ENCODE measurements around the gene UNC93A.
"Not testable (repeated sequence)": the region's sequence is repeated elsewhere in the genome, so short reads cannot be mapped to it uniquely, and the experiment has no call there.

Gene UNC93A

DNA sequence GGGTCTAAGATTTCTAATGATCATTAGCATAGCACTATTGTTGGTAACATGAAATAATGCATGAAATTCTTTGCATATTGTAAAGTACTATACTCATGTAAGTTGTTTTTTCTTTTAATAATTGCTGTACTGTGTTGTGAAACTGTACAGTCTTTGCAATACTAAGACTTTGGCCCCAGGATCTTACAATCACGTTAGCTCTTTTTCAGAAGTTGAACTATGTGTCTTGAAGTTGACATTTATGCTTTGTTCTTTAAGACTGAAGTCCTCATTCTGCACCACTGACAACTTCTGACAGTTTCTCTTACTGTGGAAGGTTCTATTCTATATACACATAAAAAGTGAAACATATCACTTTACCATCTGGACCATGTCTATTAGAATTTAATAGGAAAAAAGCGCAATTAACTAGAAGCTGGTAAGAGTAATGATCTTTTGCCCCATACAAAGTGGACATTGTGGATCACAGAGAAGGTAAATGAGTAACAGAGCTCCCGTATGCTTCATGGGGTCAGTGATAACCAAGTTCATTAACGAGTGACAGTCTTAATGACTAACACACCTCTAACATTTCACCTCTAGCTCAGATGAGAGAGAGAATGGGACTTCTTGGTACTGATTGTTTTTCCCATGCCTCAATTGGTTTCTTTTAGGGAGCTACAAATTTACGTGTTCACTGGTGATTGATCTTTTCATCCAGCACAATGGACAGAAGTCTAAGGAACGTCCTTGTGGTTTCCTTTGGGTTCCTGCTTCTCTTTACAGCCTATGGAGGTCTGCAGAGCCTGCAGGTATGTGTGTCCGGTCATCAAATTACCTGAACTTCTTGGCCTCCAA lies at the start of gene UNC93A:
UNC93A (plus strand) TSS at position 530 of the 837 bp plus-strand sequence; CDS start at position 705, 175 bp downstream.
- DNase-seq (ENCODE audit: low read depth): no peak

DNA sequence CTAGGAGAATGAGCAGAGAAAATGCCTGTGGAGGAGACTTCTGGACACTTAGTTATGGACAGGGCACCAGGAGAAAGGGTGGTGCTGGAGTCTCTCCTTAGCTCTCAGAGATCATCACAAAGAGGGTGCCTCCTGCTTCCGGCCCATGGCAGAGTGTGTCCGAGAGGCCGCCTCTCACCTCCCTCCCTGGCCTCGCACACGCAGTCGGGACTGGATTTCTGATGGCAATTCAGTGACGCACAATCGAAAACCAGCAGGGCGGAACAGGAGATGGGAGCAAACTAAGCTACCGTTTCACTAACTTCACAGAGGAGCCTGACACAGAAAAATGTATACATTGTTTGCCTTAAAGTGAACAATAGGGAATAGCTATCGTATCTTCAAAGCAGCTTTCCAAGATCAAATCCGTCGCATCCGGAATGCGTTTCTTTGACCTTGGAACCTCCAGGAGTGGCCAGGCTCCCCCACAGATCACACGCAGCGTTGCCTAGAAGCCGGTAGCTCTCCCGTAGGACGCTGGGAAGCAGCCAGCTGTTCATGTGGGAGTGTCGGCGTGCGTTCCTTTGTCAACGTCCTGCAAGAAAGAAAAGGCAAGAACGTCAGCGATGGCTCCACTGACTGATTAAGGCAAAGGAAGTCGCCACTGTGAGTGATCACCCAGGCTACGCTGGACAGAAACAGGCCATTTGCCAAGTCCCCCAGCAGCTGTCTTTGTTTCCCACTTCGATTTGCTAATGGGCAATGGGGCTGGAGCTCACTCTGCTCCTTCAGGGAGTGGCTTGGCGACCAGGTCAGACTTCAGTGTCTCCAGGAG lies 49.6 kb upstream of the UNC93A start:
- DNase-seq (ENCODE audit: low read depth): not testable (repeated sequence)

DNA sequence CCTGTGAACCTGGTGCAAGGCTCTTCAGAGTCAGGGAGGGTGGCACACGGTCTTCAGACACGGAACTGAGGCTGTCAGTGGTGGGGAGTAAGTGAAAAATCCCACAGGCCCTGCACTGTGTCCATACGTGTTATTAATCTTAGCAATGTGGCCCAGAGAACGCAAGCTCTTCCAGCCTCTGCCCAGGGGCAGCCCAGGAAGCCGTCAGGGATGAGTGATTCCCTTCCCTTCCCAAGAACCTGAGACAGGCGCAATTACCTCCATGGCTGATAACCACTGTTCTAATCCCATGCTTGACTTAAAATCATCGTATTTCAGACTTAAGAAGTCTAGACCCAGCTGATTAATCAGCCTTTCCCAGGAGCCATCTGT lies 49.0 kb upstream of the UNC93A start:
- not testable (repeated sequence) for DNase-seq (ENCODE audit: low read depth)

DNA sequence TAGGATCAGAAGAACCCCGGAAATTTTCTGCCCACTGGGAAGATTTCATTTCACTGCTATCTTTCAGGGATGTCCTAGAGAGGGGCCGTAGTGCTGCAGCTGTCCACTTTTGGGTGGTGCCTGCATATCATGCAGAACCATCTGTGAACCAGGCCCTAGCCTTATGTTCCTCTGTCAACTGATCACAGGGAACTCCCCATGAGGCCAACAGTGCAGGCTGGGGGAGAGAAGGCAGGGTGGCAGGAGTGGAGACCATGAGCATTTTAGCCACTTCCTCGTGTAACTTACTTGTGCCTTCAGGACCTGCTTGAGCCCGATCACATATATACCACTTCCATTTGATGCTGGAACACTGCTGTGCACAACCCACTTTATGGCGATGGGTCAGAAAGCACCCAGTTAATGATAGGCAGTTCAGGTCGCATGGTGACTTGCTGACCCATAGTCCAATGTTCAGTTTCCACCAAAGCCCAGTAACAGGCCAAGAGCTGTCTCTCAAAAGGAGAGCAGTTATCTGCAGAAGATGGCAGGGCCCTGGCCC lies 48.5 kb upstream of the UNC93A start:
- not testable (repeated sequence) for DNase-seq (ENCODE audit: low read depth)

GRCh38 chr6:167244064-167244960 lies 46.8 kb upstream of the UNC93A start:
- DNase-seq (ENCODE audit: low read depth): no peak

DNA sequence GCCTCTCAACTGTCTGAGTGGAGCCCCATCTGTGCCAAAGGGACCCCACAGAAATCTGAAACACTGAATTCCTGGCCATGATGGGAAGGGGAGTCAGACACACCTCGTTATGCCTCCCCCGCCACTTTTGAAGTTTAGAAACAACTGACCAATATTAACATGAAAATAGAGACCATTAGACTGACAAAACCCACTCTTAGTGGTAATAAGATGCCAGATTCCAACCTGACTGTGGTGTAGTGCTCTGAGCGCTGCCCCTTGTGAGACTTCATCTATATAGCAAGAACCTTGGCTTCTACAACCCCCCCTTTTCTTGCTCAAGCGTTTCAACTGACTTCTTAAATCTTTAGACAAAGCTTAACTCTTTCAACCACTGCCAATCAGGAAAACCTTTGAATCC lies 46.1 kb upstream of the UNC93A start:
- no peak for DNase-seq (ENCODE audit: low read depth)

DNA sequence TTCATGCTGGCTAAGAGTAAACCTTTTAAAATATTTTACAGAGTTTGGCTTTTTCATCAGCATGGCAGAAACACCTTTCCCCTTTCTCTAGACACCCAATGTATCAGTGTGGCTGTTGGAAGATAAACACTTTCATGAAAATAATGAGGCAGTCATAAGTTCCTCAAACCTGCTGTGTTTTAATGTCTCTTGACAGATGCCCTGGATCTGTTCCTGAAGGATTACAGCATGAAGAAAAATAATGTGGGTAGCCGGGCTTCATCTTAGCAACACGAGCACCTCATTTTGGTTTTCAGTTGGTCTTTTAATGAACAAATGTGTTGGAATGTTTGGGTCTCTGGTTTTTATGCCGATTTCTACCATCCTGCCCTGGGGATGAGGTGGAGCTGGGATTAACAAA lies 45.5 kb upstream of the UNC93A start:
- no peak for DNase-seq (ENCODE audit: low read depth)

DNA sequence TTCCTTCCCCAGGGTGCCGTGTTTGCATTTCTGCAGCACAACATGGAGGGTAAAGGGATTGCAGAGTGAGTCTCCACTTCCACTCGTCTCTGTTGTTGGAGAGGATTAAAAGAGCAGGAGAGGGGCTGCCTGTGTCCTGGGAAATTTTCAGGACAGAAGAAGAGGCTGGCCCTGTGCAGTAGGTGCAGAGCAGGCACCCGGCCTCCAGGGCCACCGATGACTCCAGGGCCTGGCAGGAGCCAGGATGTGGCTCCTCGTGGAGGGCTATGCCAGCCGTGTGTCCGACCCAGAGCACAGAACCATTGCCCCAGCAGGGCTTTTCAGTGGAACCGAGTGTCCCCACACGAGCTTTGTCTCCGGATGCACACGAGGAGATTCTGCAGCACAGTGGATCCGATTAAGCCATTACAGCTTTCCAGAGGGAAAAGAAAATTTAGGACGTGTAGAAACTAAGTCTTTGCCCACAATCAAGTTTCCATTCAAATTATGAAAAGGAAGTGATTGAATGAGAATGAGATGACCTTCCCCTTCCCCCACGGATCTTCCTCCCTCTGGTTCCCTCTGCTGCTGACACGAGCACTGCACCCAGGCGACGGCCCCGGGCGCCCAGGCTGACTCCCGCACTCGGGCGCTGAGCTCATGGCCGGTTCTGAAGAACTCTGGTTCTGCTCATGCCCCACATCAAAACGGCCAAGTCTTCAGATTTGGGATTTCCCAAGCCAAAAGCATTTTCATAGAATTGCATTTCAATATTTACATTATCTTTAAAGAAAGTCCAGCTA lies 43.1 kb upstream of the UNC93A start:
- DNase-seq (ENCODE audit: low read depth): no peak

GRCh38 chr6:167248878-167249455 lies 42.1 kb upstream of the UNC93A start:
- not testable (repeated sequence) for DNase-seq (ENCODE audit: low read depth)

DNA sequence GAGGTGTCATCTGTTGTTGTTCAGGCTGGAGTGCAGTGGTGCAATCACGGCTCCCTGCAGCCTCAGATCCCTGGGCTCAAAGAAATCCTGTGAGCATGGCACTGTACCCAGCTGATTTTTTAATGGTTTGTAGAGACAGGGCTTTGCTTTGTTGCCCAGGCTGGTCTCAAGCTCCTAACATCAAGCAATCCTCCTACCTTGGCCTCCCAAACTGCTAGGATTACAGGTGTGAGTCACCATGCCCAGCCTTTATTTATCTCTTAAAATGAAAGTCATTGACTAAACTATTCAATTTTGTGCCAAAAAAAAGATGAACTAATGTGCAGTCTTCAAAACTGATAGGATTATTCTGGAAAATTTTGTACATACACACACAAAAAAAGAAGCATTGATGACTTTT lies 38.8 kb upstream of the UNC93A start:
- no peak for DNase-seq (ENCODE audit: low read depth)

GRCh38 chr6:167255918-167256553 lies 35.1 kb upstream of the UNC93A start:
- no peak for DNase-seq (ENCODE audit: low read depth)

DNA sequence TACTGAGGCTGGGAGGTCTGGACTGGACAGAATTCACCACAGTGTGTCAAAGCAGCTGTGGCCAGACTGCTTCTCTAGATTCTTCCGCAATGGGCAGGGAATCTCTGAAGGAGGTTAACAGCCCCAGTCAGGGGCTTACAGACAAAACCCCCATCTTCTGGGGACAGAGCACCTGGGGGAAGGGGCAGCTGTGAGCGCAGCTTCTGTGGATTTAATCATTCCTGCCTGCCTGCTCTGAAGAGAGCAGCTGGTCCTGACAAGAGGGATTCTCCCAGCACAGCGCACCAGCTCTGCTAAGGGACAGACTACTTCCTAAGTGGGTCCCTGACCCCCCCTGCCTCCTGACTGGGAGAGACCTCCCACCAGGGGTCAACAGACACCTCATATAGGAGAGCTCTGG lies 32.5 kb upstream of the UNC93A start:
- no peak for DNase-seq (ENCODE audit: low read depth)

DNA sequence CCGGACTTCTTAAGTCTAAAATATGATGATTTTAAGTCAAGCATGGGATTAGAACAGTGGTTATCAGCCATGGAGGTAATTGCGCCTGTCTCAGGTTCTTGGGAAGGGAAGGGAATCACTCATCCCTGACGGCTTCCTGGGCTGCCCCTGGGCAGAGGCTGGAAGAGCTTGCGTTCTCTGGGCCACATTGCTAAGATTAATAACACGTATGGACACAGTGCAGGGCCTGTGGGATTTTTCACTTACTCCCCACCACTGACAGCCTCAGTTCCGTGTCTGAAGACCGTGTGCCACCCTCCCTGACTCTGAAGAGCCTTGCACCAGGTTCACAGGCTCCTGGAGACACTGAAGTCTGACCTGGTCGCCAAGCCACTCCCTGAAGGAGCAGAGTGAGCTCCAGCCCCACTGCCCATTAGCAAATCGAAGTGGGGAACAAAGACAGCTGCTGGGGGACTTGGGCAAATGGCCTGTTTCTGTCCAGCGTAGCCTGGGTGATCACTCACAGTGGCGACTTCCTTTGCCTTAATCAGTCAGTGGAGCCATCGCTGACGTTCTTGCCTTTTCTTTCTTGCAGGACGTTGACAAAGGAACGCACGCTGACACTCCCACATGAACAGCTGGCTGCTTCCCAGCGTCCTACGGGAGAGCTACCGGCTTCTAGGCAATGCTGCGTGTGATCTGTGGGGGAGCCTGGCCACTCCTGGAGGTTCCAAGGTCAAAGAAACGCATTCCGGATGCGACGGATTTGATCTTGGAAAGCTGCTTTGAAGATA lies 24.9 kb upstream of the UNC93A start:
- not testable (repeated sequence) for DNase-seq (ENCODE audit: low read depth)

DNA sequence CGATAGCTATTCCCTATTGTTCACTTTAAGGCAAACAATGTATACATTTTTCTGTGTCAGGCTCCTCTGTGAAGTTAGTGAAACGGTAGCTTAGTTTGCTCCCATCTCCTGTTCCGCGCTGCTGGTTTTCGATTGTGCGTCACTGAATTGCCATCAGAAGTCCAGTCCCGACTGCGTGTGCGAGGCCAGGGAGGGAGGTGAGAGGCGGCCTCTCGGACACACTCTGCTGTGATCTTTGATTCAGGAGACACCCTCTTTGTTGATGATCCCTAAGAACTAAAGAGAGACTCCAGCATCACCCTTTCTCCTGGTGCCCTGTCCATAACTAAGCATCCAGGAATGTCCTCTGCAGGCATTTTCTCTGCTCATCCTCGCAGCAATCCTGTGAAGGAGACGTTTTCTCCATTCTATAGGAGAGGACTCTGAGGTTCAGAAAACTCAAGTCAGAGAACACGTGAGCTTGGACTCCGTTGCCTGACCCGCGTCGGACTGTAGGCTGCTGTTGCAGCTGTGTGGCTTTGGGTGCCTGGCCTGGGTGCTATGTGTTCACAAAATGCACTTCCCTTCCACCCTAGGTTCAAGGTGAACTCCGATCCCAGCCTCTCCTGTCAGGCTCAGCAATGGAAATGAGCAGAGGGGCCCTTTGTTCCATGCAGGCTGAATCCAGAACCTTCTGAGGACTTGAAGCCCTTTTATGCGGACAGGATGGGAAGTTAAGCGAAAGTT lies 24.1 kb upstream of the UNC93A start:
- no peak for DNase-seq (ENCODE audit: low read depth)

DNA sequence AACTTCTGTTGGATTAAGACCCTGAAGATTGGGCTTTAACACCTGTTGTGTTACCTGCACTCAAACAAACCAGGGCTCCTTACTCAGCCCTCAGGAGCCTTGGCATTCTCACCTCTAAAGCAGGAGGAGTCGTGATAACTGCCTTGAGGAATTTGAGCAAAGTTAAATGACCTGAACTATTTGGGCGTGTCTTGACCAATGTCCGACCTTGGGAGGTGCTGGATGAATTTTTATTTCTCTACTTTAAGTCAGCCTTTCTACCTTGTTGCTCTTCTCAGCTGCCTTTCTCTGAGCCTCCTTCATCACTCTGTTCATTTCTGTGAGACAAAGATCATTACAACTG lies 23.6 kb upstream of the UNC93A start:
- not testable (repeated sequence) for DNase-seq (ENCODE audit: low read depth)

GRCh38 chr6:167267921-167268401 lies 23.2 kb upstream of the UNC93A start:
- DNase-seq (ENCODE audit: low read depth): no peak

GRCh38 chr6:167268683-167269280 lies 22.3 kb upstream of the UNC93A start:
- DNase-seq (ENCODE audit: low read depth): no peak
